Type B pancreatic cell (in vitro differentiated cells): ENCODE measurements around the gene UGT2B15. TPM values are rescaled to one million over a fixed set of nuclear protein-coding genes. Genes with fewer than 3 reads are reported as not detected.
"Not testable (repeated sequence)": the region's sequence is repeated elsewhere in the genome, so short reads cannot be mapped to it uniquely, and the experiment has no call there.

Source experiments
- DNase-seq: peaks from one replicate; pipeline ENCODE4 v3.0.0; 2021; ENCODE audit warnings: mixed read lengths; ENCODE audit not compliant: unreplicated experiment; ENCODE audit errors: extremely low spot score
- H3K27ac Mint-ChIP-seq: 2 replicates; pipeline ENCODE4 v1.8.0; 2021; ENCODE audit warnings: mild to moderate bottlenecking, mixed read lengths
- H3K27me3 Mint-ChIP-seq: 2 replicates; pipeline ENCODE4 v1.8.0; 2021; ENCODE audit warnings: mixed read lengths
- H3K36me3 Mint-ChIP-seq: 2 replicates; pipeline ENCODE4 v1.8.0; 2021; ENCODE audit warnings: mixed read lengths
- H3K4me1 Mint-ChIP-seq: one replicate; pipeline ENCODE4 v1.8.0; 2021; ENCODE audit warnings: mixed read lengths; ENCODE audit not compliant: unreplicated experiment
- H3K4me3 Mint-ChIP-seq: 2 replicates; pipeline ENCODE4 v1.8.0; 2021; ENCODE audit warnings: mild to moderate bottlenecking, mixed read lengths
- H3K9me3 Mint-ChIP-seq: 2 replicates; pipeline ENCODE4 v1.8.0; 2021; ENCODE audit warnings: mixed read lengths
- CTCF ChIP-seq: fragments of 200-600 bp; sonication (generic); conservative IDR thresholded peaks from 2 replicates; pipeline ENCODE4 v1.5.0; 2021; ENCODE audit warnings: antibody characterized with exemption, mild to moderate bottlenecking
- total RNA-seq: library from RNA; stranded (reverse); gene quantifications from 2 replicates; pipeline ENCODE4 v1.2.1, GENCODE V29; 2021; ENCODE audit warnings: low replicate concordance

The UGT2B15 gene
- total RNA-seq, 1 donor from 2014 or later = 5.2 TPM

DNA sequence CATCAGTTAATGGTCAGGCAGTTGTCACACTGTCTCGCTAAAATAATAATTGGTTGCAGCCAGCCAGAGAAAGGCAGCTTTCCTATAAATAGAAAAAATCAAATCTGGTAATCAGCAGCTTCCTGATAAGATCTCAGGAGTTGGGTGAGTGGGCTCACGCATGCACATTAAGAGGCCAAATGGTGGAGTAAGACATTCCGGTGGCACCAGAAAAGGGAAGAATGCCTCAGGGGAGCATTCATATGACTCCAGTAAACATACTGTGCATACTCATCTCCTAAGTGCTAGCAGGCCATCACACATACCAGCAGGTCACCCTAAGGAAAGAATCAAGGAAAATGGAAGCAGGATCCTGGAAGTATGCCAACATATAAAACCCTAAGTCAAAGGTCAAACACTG, 40.1 kb downstream of the UGT2B15 start:
- Mint-ChIP-seq H3K27ac (no peak overlapping the region), H3K36me3 (no peaks in the 10 kb centered on the region), H3K4me1 (no peaks in the 10 kb centered on the region), H3K9me3 (peaks cover 6% of the 10 kb centered on the region), H3K4me3 (no peak overlapping the region), H3K27me3 (no peaks in the 10 kb centered on the region)
- no peak for TF ChIP-seq CTCF
- no peak for DNase-seq

DNA sequence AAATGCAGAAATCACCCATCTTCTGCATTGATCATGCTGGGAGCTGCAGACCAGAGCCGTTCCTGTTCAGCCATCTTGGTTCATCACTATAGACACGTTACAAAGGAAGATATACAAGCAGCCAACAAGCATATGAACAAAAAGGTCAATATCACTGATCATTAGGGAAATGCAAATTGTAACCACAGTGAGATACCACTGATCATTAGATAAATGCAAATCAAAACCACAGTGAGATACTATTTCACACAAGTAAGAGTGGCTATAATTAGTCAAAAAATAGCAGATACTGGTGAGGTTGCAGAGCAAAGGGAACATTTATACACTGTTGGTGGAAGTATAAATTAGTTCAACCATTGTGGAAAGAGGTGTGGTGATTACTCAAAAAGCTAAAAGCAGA, 47.7 kb downstream of the UGT2B15 start:
- H3K36me3 Mint-ChIP-seq, H3K4me3 Mint-ChIP-seq, DNase-seq, H3K27ac Mint-ChIP-seq, H3K27me3 Mint-ChIP-seq, H3K9me3 Mint-ChIP-seq, H3K4me1 Mint-ChIP-seq: not testable (repeated sequence)

DNA sequence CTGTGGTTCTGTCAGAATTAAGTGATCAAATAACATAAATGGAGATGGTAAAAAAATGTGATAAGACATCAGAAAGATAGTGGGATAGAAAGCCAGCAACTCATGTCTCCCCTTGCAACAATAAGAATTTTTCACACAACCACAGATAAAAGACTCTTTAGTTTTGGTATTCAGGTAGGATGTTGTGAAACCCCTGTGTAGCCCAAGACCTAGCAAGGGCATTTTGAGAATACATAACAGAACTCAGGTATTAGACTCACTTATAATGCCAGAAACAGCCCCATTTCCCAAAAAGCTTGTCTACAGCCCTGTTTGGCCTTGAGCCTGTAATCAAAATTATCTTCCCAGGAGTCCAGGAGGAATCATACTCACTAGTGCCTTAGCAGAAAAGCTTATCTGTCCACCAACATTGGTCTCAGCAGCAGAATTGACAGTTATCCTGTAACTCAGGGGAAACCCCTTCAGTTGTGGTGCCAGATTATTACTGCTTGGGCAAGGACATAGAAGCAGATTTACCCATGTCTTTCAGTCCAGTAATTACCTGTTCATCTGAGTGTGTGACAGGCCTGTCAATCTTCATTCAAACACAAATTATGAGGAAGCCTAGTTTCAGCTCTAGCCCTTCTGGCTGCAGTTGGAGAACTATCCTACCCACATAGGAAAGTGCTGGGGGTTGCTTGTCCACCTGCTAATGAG, 53.3 kb downstream of the UGT2B15 start:
- no peaks in the 10 kb centered on the region for H3K27me3 Mint-ChIP-seq
- H3K4me1 Mint-ChIP-seq = no peaks in the 10 kb centered on the region
- H3K36me3 Mint-ChIP-seq = no peaks in the 10 kb centered on the region
- H3K4me3 Mint-ChIP-seq = no peak overlapping the region
- no peak for DNase-seq
- H3K9me3 Mint-ChIP-seq = no peaks in the 10 kb centered on the region
- H3K27ac Mint-ChIP-seq = no peak overlapping the region
- no peak for TF ChIP-seq CTCF

GRCh38 chr4:68615699-68616422, 54.6 kb downstream of the UGT2B15 start:
- no peaks in the 10 kb centered on the region for H3K4me1 Mint-ChIP-seq
- H3K27ac Mint-ChIP-seq = no peak overlapping the region
- DNase-seq = no peak
- no peak overlapping the region for H3K4me3 Mint-ChIP-seq
- H3K9me3 Mint-ChIP-seq = no peaks in the 10 kb centered on the region
- TF ChIP-seq CTCF = no peak
- no peaks in the 10 kb centered on the region for H3K27me3 Mint-ChIP-seq
- H3K36me3 Mint-ChIP-seq = no peaks in the 10 kb centered on the region

GRCh38 chr4:68613752-68614151, 56.7 kb downstream of the UGT2B15 start:
- TF ChIP-seq CTCF = no peak
- H3K27me3 Mint-ChIP-seq = no peaks in the 10 kb centered on the region
- DNase-seq = no peak
- H3K36me3 Mint-ChIP-seq = no peaks in the 10 kb centered on the region
- H3K4me3 Mint-ChIP-seq = no peak overlapping the region
- no peaks in the 10 kb centered on the region for H3K4me1 Mint-ChIP-seq
- H3K27ac Mint-ChIP-seq = no peak overlapping the region
- H3K9me3 Mint-ChIP-seq = no peaks in the 10 kb centered on the region

DNA sequence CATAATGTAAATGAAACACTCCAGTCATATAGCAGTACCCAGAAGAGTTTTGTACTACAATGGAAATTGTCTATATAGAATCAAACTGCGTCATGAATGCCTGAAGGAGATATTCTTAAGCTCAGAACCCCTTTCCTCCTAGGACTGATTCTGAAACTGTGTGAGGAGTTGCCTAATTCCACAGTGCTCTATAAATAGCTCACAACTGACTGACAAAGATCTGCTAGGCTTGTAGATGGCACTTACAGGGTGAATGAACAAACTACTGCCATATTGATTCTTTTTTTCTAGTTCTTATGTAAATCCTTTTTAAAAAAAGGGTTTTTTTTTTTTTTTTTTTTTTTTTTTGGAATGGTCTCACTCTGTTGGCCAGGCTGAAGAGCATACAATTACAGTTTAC, 64.2 kb downstream of the UGT2B15 start:
- Mint-ChIP-seq H3K9me3 (no peaks in the 10 kb centered on the region), H3K27me3 (no peaks in the 10 kb centered on the region), H3K4me1 (no peaks in the 10 kb centered on the region), H3K4me3 (no peak overlapping the region), H3K36me3 (no peaks in the 10 kb centered on the region), H3K27ac (no peak overlapping the region)
- no peak for TF ChIP-seq CTCF
- DNase-seq = no peak
